Urinary bladder (tissue), 4 donors: Measurements from ENCODE around the gene LETM1. TPM values are rescaled to one million over a fixed set of nuclear protein-coding genes. Genes with fewer than 3 reads are reported as not detected.

Experiments
- DNase-seq: peaks from one replicate; pipeline ENCODE4 v3.0.0-alpha.2; 2015; ENCODE audit errors: extremely low spot score
- H3K27ac ChIP-seq: one replicate; pipeline ENCODE4 v1.5.1; 2013; ENCODE audit warnings: low read depth, mild to moderate bottlenecking, moderate library complexity
- H3K36me3 ChIP-seq: one replicate; pipeline ENCODE4 v1.6.1; 2013; ENCODE audit warnings: mild to moderate bottlenecking, moderate library complexity; ENCODE audit not compliant: insufficient read depth
- H3K4me1 ChIP-seq: one replicate; pipeline ENCODE4 v1.6.1; 2013; ENCODE audit warnings: mild to moderate bottlenecking, moderate library complexity; ENCODE audit not compliant: insufficient read depth
- H3K4me3 ChIP-seq: one replicate; pipeline ENCODE4 v1.5.1; 2013; ENCODE audit warnings: low read depth, low read length
- WGBS: extraction: QIAGEN DNeasy Blood & Tissue Kit; methylation state at CpG from one replicate; pipeline ENCODE4 v1.1.7; 2013; 5-methylcytosine and 5-hydroxymethylcytosine counted together
- polyA plus RNA-seq: library from polyadenylated mRNA; stranded (reverse); fragments of 200-250 nt; gene quantifications from one replicate; pipeline ENCODE4 v1.2.3, GENCODE V29; 2013
- total RNA-seq: library from RNA; depleted of rRNA; stranded (reverse); fragments of >200 nt; gene quantifications from one replicate; pipeline ENCODE4 v1.2.3, GENCODE V29; 2014
- donor health status: healthy with polysubstance abuse.
- donor health status: healthy.

LETM1 gene
- total and polyA plus RNA-seq, 2 donors = 15.6 to 19.0 TPM

DNA sequence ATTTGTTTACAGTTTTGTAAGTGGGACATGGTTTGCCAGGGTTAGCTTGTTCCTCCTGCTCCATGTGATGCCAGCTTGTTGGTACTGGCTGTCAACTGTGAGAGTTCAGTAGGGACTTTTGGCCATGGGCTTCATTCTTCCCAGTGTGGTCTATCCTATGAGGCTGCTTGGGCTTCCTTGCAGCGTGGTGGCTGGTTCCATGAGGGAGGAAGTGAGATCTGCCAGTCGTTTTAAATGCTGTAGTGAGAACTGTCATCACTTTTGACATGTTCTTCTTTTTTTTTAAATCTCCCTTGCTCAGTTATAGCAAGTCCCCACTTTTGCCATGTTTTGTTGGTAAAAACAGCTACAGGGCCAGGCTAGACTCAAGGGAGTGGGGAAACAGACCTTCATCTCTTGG is 31.1 kb upstream of the LETM1 start:
- Histone ChIP-seq H3K4me1 (no peaks in the 10 kb centered on the region), H3K4me3 (no peak overlapping the region), H3K36me3 (no peaks in the 10 kb centered on the region), H3K27ac (no peak overlapping the region)
- no peak for DNase-seq
- WGBS = 69% methylated on average over 2 of the region's 2 CpGs

DNA sequence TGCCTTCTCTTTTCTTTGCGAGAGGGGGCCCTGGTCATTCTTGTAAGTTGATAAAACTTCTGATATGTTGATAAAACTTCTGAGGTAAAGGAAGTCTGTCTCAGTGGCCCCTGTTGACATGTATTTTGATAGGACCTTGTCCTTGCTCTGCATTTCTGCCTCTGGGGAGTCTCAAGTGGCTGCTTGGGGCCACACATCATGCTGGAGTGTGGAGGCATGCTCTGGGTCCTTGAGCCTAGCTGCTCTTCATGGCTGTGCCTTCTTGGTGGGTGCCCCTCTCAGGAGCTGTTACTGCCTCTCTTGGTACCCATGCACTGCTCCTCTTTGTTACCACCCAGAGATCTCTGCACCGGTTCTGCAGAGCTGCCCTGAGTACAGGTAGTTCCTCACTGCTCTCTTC is 29.5 kb upstream of the LETM1 start:
- Histone ChIP-seq H3K27ac (no peak overlapping the region), H3K4me1 (no peaks in the 10 kb centered on the region), H3K36me3 (no peaks in the 10 kb centered on the region), H3K4me3 (no peak overlapping the region)
- WGBS = 88% methylated on average over 2 of the region's 2 CpGs
- no peak for DNase-seq

DNA sequence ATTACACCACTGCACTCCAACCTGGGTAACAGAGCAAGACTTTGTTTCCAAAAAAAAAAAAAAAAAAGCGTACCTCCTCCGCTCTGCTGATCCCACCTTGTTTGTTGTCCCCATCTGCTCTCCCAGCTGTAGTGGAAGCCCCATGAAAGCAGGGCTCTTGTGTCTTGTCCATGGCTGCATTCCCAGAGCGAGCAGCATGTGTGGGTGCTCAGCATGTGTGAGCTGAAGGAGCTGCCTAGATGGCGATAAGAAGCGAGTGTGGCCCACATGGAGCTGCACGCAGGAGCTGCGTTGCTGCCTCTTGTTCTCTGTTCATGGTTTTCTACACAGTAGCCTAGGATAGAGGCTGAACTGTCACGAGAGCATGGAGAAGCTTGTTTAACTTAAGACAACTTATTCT is 27.6 kb upstream of the LETM1 start:
- no peak for DNase-seq
- WGBS = 94% methylated on average over 8 of the region's 8 CpGs
- Histone ChIP-seq H3K4me1 (no peaks in the 10 kb centered on the region), H3K4me3 (no peak overlapping the region), H3K36me3 (no peaks in the 10 kb centered on the region), H3K27ac (no peak overlapping the region)

DNA sequence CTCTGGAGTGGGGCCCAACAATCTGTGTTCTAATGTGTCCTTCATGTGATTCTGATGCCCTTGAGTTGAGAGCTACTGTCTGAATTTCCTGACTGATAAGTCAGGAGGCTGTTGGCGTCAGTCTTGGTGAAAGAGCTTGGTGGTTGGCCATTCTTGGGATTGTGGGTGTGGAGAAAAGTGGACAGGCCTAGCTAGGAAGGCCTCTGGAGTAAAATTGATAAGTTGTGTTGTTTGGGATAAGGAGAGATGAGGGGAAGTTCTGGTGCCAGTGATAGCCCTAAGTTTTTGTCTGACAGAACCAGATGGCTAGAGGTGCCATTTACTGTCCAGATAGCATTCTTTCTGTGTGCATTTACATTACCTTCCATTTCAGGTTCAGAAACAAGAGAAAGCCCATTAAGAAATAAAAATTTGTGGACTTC is 26.9 kb upstream of the LETM1 start:
- Histone ChIP-seq H3K27ac (no peak overlapping the region), H3K36me3 (no peaks in the 10 kb centered on the region), H3K4me1 (no peaks in the 10 kb centered on the region), H3K4me3 (no peak overlapping the region)
- no peak for DNase-seq
- WGBS = 98% methylated on average over 1 of the region's 1 CpG

DNA sequence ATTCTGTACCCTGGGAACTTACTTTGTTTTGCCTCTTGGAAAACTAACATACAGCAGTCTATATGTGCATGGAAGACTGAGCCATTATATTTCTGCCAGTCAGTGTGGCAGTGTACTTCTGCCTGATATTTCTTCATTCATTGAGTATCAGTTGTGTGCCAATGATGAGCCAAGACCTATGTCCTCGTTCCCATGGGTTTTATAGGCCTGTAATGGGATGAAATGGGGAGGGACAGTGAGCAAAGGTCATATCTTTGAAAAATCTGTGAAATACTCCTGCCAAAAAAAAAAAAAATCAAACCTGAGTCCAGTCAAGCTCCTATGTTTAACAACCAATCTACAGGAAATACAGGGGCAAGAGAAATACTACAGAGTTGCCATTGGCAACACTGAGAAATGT is 24.4 kb upstream of the LETM1 start:
- 66% methylated on average over 1 of the region's 1 CpG for WGBS
- no peak overlapping the region for H3K27ac ChIP-seq
- no peak for DNase-seq
- no peaks in the 10 kb centered on the region for H3K36me3 ChIP-seq
- H3K4me3 ChIP-seq = no peak overlapping the region
- H3K4me1 ChIP-seq = no peaks in the 10 kb centered on the region

DNA sequence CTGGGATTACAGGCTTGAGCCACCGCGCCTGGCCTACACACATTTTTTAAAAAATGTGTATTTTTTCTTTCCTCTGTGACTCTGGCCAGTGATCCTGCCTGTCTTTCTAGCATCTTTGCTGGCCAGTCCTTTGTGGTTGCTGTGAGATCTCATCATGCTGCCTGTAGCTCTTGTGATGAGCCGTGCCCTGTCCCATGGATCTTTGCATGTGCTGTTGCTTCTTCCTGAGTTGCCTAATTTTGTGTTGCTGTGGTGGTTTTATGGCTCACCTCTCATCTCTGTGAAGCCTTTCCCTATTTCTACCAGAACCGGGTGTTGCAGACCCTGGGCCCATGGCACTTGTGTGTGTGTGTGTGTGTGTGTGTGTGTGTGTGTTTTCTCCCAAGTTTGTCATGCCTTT is 23.5 kb upstream of the LETM1 start:
- DNase-seq = no peak
- Histone ChIP-seq H3K27ac (no peak overlapping the region), H3K4me1 (no peaks in the 10 kb centered on the region), H3K4me3 (no peak overlapping the region), H3K36me3 (no peaks in the 10 kb centered on the region)
- 92% methylated on average over 4 of the region's 4 CpGs for WGBS

DNA sequence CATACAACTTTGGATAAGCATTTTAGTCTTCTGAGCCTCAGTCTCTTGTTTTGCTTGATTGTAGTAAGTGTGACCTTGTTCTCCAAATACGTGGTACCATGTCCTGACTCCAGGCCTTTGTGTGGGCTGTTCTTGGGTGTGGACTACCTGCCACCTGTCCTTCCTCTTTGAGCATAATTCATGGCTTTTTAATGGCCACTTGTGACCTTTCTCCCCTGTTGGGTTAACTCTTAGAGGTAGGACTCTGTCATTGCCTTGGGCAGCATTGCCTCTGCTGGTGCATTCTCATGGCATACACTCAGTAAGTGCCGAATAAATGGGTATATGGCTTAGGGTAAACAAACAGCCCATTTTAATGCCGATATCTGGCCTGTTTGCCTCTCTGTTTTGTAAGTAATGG is 18.2 kb upstream of the LETM1 start:
- no peak overlapping the region for H3K4me3 ChIP-seq
- WGBS = 91% methylated on average over 3 of the region's 3 CpGs
- no peak overlapping the region for H3K27ac ChIP-seq
- no peaks in the 10 kb centered on the region for H3K36me3 ChIP-seq
- no peaks in the 10 kb centered on the region for H3K4me1 ChIP-seq
- no peak for DNase-seq

DNA sequence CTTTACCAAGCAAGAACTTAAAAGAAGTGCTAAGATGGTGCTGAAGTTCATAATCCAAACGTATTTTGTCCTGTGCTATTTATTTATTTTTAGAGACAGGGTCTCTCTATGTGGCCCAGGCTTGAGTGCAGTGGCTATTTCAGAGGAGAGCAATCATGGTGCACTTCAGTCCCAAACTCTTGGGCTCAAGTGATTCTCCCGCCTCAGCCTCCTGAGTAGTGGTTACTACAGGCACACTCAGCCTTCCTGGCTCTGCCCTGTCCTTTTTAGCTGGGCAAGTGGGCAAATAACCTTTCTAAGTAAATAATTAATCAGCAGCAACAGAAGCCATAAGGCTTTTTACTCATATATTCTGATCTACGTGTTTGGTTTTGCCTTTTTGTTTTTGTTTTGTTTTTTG is 17.8 kb upstream of the LETM1 start:
- DNase-seq = no peak
- no peak overlapping the region for H3K27ac ChIP-seq
- 83% methylated on average over 3 of the region's 3 CpGs for WGBS

DNA sequence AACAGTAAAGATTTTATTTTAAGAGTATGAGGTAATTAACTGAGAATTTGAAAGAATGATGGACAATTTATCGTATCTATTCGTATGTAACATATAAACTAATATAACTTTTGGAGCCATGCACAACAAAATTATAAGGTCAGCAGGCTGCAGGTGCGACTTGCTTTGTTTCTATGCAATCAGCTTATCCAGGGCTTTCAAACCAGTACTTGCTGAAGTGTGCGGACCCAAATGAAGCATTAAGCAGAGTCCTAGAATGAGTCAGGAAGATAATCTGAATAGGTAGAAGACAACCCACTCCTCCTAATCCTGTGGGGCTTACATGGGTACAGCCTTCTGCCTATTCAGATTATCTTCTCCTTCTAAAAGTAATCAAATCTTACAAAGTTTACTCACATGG is 17.3 kb upstream of the LETM1 start:
- H3K27ac ChIP-seq = no peak overlapping the region
- no peak for DNase-seq
- no peaks in the 10 kb centered on the region for H3K36me3 ChIP-seq
- H3K4me1 ChIP-seq = no peaks in the 10 kb centered on the region
- WGBS = 81% methylated on average over 4 of the region's 4 CpGs
- H3K4me3 ChIP-seq = no peak overlapping the region

More for the DNA sequence above, 17.8 kb upstream of the LETM1 start:
- H3K4me3 ChIP-seq = no peak overlapping the region
- H3K4me1 ChIP-seq = no peaks in the 10 kb centered on the region
- no peaks in the 10 kb centered on the region for H3K36me3 ChIP-seq

DNA sequence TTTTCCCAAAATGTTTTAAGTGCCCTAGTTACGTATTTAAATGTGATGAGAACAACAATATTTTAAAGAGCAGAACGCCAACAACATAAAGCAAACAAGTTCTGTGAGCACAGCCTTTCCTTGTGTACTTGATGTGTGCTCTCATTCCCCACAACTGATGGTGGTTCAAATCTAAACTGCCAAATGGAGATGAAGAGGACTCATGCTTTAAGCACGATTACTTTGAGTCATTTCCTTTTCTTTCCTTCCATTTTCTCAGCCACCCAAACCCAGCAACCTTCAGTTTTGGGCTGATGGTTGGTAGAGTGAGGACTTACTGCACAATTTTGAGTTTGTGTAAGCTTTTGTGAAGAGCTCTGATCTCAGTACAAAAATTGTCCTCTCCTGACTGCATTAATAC is 16.9 kb upstream of the LETM1 start:
- DNase-seq = no peak
- Histone ChIP-seq H3K27ac (no peak overlapping the region), H3K36me3 (no peaks in the 10 kb centered on the region), H3K4me3 (no peak overlapping the region), H3K4me1 (no peaks in the 10 kb centered on the region)
- WGBS = 56% methylated on average over 3 of the region's 3 CpGs

DNA sequence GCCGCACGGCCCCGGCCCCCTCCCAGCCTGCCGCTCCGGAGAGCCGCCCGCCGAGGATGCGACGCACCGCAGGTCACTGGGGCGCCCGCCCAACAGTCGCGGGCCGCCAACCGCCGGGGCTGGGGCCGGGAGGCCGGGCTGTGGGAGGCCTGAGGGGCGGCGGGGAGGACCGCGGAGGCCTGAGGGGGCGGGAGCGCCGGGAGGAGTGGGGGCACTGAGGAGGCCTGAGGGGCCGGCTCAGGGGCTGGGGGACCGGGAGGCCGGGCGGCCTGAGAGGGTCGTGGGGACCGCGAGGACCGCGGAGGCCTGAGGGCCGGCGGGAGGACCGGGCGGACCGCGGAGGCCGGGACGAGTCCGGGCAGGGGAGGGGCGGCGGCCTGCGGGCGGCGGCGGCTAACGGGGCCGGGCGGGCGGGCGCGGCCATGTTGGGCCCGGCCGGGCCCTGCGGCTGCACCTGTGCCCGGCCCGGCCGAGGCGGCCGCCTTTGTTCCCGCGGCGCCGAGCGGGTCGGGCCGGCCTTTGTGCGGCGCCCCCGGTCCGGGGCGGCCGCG is 15.6 kb upstream of the LETM1 start:
- no peaks in the 10 kb centered on the region for H3K4me1 ChIP-seq
- H3K4me3 ChIP-seq = peak overlapping the region; percentile 99
- H3K27ac ChIP-seq = no peak overlapping the region
- no peaks in the 10 kb centered on the region for H3K36me3 ChIP-seq
- no peak for DNase-seq
- under 1% methylated on average over 77 of the region's 79 CpGs for WGBS

DNA sequence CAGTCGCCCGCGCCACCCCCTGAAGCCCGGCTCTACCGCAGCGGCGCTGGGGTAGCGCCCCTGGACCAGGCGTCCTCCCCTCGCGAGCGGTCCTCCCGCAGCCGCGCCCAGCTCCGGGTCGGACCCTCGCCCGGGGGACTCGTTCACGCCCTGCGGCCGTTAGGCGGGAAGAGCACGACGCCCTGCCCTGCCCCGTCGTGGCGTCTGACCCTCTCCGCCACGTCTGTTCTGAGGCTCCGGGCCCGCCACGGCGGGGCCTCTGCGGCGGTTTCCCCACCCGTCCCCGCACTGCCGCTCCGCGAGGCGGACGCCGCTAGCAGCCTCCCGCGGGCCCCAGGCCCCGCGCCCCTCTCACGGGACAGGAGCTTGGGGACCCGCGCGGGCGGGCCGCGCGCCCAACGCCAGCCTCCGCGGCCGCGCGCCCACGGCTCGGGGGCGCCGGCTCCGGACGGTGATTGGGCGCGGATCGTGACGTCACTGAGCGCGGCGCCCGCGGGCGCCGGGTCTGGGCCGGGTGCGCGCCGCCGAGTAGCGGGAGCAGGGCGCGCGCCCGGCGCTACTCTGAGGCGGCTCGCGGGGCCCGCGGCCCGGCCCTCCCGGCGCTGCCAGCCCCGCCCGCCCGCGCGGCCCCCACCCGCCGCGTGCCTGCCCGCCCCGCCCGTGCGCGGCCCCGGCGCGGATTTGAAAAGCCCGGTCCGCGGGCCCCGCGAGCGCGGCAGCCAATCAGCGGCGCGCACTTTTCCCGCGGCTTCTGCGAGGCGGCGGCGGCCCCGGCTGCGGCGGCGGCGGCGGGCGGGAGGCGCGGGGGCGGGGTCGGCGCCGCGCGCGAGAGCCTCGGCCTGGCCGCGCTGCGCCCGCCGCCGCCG is 14.9 kb upstream of the LETM1 start, which contains the start of gene NSD2:
TSS of gene NSD2 (plus strand) at position 816 of the 866 bp plus-strand sequence. CDS start 29,262 bp downstream, outside the sequence.
- Histone ChIP-seq H3K4me3 (peak within 1 kb of the TSS; percentile 99), H3K36me3 (no peaks in the 10 kb centered on the region), H3K4me1 (no peaks in the 10 kb centered on the region), H3K27ac (peak within 1 kb of the TSS; percentile 98)
- under 1% methylated on average over 151 of the region's 155 CpGs for WGBS
- DNase-seq = peak; percentile 40

DNA sequence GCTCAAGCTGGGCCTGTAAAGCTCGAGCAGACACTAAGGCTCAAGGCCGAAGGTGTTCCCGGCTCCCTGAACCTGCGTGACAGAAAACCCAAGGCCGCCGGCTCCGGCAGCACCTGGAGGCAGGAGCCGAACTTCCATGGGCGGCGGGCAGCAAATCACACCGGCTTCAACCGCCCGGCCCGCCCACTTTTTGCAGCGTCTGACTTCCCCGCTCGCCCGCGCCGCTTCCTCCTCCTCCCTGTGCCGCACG is 14.3 kb upstream of the LETM1 start:
- Histone ChIP-seq H3K27ac (peak overlapping the region; percentile 98), H3K4me1 (no peaks in the 10 kb centered on the region), H3K36me3 (no peaks in the 10 kb centered on the region), H3K4me3 (peak overlapping the region; percentile 99)
- under 1% methylated on average over 22 of the region's 22 CpGs for WGBS
- DNase-seq = peak; percentile 63

DNA sequence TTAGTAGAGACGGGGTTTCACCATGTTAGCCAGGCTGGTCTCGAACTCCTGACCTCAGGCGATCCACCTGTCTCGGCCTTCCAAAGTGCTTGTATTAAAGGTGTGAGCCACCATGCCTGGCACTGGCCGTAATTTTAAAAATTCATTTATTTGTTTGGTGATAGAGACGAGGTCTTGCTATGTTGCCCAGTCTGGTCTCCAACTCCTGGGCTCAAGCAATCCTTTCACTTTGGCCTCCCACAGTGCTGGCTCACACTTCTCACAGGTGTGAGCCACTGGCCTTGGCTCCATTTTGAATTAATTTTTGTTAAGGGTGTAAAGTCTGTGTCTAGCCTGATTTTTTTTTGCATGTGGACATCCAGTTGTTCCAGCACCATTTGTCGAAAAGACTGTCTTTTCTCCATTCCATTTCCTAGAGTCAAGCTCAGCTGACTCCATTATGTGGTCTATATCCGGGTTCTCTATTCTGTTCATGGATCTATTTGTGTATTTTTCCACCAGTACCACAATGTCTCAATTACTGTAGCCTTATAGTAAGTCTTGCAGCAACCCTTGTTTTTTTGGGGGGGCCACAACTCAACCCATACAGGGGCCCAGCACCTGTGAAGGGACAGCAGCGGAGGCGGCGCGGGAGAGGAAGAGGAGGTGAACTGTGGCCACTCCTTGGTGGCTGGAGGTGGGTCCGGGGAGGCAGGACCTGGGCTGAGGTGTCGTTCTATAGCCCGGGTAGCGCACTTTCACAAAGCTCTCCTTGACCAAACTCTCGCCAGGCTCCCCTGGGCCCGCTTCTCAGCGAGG is 13.8 kb upstream of the LETM1 start:
- WGBS = 54% methylated on average over 19 of the region's 19 CpGs
- peak overlapping the region; percentile 98 for H3K27ac ChIP-seq
- no peak for DNase-seq

More for the DNA sequence above, 13.8 kb upstream of the LETM1 start:
- Histone ChIP-seq H3K4me1 (no peaks in the 10 kb centered on the region), H3K4me3 (peak overlapping the region; percentile 99), H3K36me3 (no peaks in the 10 kb centered on the region)
